Endothelial cell of umbilical vein (primary cell): Measurements from ENCODE around the gene GGT5.
A peak's percentile ranks its signal among the peaks of the same experiment; 100 is the strongest.

Experiments
- EZH2 ChIP-seq: IDR thresholded peaks from 2 replicates; pipeline ENCODE4 v1.6.1; 2012; ENCODE audit warnings: borderline replicate concordance, low read depth, mild to moderate bottlenecking, moderate library complexity, low read length, inconsistent platforms; ENCODE audit not compliant: severe bottlenecking
- FOS ChIP-seq: IDR thresholded peaks from 2 replicates; pipeline ENCODE4 v1.6.1; 2011; ENCODE audit warnings: mild to moderate bottlenecking, low read length, moderate library complexity, borderline replicate concordance; ENCODE audit not compliant: insufficient read depth
- MYC ChIP-seq: IDR thresholded peaks from one replicate; pipeline ENCODE4 v1.6.1; 2011; ENCODE audit warnings: mild to moderate bottlenecking, low read depth, low read length
- POLR2A ChIP-seq: IDR thresholded peaks from 2 replicates; pipeline ENCODE4 v1.6.1; 2012; ENCODE audit warnings: low read depth, mild to moderate bottlenecking, control low read depth, low read length
- POLR2AphosphoS5 ChIP-seq: IDR thresholded peaks from 2 replicates; pipeline ENCODE4 v1.6.1; 2012; ENCODE audit warnings: low read depth, mild to moderate bottlenecking, control low read depth, low read length, moderate library complexity; ENCODE audit not compliant: insufficient read depth
- TF ChIP-seq, protein P1 (sequence below), 2 donors: IDR thresholded peaks; 1 replicate in 1 of 2; 2 replicates in 1 of 2; pipeline ENCODE4 v1.5.1; 2011; ENCODE audit warnings: low read length in 2 of 2, mild to moderate bottlenecking in 2 of 2, moderate library complexity in 2 of 2, control low read depth in 1 of 2, inconsistent platforms in 1 of 2, low read depth in 1 of 2; ENCODE audit not compliant: insufficient read depth in 1 of 2; ENCODE audit errors: extremely low read depth in 1 of 2

DNA sequence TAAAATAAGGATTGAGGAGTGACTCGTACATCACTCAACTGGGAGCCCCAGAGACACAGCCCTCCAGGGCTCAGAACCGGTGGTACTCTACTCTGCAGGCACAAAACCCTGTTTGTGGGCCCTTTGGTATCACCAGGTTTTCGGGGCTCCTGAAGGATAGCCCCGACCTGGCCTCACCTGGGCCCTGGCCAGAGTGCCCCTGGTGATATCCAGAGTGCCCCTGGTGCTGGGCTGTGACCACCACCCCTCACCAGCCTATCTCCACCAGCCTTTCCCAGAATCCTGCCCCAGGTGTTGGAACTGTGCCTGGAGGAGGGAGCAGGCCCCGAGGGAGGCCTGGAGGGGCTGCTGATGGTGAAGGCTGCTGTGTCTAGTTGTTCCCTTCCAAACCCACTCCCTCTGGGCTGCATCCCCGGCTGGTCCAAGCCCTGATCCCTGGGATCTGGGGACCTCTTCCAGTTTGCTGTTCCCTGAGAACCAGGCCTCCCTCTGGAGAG lies 2.2 kb upstream of the GGT5 start:
- TF ChIP-seq, protein P1, sequence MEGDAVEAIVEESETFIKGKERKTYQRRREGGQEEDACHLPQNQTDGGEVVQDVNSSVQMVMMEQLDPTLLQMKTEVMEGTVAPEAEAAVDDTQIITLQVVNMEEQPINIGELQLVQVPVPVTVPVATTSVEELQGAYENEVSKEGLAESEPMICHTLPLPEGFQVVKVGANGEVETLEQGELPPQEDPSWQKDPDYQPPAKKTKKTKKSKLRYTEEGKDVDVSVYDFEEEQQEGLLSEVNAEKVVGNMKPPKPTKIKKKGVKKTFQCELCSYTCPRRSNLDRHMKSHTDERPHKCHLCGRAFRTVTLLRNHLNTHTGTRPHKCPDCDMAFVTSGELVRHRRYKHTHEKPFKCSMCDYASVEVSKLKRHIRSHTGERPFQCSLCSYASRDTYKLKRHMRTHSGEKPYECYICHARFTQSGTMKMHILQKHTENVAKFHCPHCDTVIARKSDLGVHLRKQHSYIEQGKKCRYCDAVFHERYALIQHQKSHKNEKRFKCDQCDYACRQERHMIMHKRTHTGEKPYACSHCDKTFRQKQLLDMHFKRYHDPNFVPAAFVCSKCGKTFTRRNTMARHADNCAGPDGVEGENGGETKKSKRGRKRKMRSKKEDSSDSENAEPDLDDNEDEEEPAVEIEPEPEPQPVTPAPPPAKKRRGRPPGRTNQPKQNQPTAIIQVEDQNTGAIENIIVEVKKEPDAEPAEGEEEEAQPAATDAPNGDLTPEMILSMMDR (IDR thresholded peaks at IDR 0.05; ENCODE audit: extremely low read depth in 1 of 2, insufficient read depth in 1 of 2, low read depth in 1 of 2, low read length in 2 of 2) = no peak
- TF ChIP-seq POLR2A = no peak
- peak; percentile 12 for TF ChIP-seq FOS
- no peak for TF ChIP-seq EZH2
- TF ChIP-seq MYC = no peak
- TF ChIP-seq POLR2AphosphoS5 = no peak
